ENCODE data around the gene ACACB. TPM values are rescaled to one million over a fixed set of nuclear protein-coding genes. Genes with fewer than 3 reads are reported as not detected.

Gene ACACB
- total RNA-seq, 1 experiment from 2014 or later: 20.0 TPM

DNA sequence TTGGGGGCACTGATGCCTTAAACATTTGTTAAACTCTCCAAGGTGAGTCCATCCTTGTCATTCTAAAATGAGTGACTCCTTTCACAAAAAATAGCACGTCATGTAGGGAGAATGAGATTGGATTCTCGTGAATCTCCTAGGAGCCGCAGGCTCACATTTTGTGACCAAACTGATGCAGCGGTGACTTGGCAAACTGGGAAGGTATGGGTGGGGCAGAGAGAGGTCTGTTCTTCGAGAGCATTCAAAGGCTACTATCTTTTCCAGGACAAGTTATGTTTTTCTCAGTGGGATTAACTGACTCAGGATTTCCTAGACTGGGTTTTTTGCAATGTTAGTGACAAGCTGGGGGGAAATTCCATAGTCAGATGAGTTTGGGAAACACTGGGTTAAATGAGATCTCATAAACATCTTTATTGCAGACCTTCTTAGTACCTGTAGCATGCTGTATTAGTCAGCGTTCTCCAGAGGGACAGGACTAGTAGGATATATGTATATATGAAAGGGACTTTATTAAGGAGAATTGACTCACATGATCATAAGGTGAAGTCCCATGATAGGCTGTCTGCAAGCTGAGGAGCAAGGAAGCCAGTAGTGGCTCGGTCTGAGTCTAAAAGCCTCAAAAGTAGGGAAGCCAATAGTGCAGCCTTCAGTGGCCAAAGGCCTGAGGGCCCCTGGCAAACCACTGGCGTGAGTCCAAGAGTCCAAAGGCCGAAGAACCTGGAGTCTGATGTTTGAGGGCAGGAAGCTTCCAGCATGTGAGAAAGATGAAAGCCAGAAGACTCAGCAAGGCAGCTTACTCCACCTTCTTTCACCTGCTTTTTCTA, 131.7 kb downstream of the ACACB start:
- Mint-ChIP-seq H3K27ac (no peak overlapping the region), H3K9me3 (0 out of 2 replicates have a peak, but pooled peaks cover 3% of the 10 kb centered on the region), H3K36me3 (peaks cover 15% of the 10 kb centered on the region), H3K27me3 (ENCODE audit: low read depth) (no peaks in the 10 kb centered on the region), H3K4me3 (no peak overlapping the region), H3K4me1 (no peaks in the 10 kb centered on the region)
- TF ChIP-seq ZNF423 (CRISPR knock-in tag; IDR thresholded peaks at IDR 0.05): no peak
- no peak for TF ChIP-seq NFATC4 (CRISPR knock-in tag; IDR thresholded peaks at IDR 0.05)
- TF ChIP-seq, protein P1, sequence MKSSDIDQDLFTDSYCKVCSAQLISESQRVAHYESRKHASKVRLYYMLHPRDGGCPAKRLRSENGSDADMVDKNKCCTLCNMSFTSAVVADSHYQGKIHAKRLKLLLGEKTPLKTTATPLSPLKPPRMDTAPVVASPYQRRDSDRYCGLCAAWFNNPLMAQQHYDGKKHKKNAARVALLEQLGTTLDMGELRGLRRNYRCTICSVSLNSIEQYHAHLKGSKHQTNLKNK (CRISPR knock-in tag; IDR thresholded peaks at IDR 0.05): no peak
- no peak for TF ChIP-seq TEAD1 (CRISPR knock-in tag; IDR thresholded peaks at IDR 0.05)
- TF ChIP-seq ZNF416 (CRISPR knock-in tag; IDR thresholded peaks at IDR 0.05): no peak
- no peak for TF ChIP-seq TEAD4 (CRISPR knock-in tag; IDR thresholded peaks at IDR 0.05)
- no peak for TF ChIP-seq NR3C1 (CRISPR knock-in tag; conservative IDR thresholded peaks at IDR 0.05; ENCODE audit: low read depth)
- TF ChIP-seq GABPB1 (CRISPR knock-in tag; IDR thresholded peaks at IDR 0.05): no peak
- TF ChIP-seq, protein P2, sequence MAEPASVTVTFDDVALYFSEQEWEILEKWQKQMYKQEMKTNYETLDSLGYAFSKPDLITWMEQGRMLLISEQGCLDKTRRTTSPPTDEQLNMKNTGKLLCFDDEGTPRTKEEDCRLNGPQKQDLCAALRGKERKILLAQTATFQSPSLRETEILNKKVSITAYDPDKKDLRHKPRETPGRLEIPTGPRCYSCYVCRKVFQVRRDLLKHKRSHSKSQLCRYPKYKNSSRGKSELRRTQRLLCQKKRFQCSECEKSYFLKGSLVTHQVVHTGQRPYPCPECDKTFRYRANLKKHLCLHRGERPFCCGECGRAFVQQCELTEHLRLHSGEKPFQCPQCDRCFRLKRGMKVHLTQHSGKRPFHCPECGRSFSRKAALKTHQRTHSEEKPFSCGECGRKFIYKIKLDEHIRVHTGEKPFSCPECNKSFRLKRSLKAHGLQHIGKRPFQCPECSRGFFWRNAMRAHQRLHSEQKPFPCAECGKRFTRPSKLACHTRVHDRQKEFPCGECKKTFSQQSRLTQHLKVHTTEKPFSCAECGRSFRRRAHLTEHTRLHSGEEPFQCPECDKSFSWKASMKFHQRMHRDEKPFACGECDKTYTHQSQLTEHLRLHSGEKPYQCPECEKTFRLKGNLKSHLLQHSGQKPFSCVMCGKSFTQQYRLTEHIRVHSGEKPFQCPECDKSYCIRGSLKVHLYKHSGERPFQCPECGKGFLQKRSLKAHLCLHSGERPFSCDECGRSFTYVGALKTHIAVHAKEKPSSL (CRISPR knock-in tag; conservative IDR thresholded peaks at IDR 0.05): no peak
- TF ChIP-seq ZNF671 (CRISPR knock-in tag; IDR thresholded peaks at IDR 0.05): no peak
- TF ChIP-seq, protein P3, sequence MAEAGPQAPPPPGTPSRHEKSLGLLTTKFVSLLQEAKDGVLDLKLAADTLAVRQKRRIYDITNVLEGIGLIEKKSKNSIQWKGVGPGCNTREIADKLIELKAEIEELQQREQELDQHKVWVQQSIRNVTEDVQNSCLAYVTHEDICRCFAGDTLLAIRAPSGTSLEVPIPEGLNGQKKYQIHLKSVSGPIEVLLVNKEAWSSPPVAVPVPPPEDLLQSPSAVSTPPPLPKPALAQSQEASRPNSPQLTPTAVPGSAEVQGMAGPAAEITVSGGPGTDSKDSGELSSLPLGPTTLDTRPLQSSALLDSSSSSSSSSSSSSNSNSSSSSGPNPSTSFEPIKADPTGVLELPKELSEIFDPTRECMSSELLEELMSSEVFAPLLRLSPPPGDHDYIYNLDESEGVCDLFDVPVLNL (CRISPR knock-in tag; IDR thresholded peaks at IDR 0.05; ENCODE audit: borderline replicate concordance, low read depth): no peak
- TF ChIP-seq OVOL2 (CRISPR knock-in tag; IDR thresholded peaks at IDR 0.05; ENCODE audit: borderline replicate concordance): no peak
- TF ChIP-seq ZBTB21 (CRISPR knock-in tag; IDR thresholded peaks at IDR 0.05; ENCODE audit: borderline replicate concordance): no peak
- TF ChIP-seq, protein P4, sequence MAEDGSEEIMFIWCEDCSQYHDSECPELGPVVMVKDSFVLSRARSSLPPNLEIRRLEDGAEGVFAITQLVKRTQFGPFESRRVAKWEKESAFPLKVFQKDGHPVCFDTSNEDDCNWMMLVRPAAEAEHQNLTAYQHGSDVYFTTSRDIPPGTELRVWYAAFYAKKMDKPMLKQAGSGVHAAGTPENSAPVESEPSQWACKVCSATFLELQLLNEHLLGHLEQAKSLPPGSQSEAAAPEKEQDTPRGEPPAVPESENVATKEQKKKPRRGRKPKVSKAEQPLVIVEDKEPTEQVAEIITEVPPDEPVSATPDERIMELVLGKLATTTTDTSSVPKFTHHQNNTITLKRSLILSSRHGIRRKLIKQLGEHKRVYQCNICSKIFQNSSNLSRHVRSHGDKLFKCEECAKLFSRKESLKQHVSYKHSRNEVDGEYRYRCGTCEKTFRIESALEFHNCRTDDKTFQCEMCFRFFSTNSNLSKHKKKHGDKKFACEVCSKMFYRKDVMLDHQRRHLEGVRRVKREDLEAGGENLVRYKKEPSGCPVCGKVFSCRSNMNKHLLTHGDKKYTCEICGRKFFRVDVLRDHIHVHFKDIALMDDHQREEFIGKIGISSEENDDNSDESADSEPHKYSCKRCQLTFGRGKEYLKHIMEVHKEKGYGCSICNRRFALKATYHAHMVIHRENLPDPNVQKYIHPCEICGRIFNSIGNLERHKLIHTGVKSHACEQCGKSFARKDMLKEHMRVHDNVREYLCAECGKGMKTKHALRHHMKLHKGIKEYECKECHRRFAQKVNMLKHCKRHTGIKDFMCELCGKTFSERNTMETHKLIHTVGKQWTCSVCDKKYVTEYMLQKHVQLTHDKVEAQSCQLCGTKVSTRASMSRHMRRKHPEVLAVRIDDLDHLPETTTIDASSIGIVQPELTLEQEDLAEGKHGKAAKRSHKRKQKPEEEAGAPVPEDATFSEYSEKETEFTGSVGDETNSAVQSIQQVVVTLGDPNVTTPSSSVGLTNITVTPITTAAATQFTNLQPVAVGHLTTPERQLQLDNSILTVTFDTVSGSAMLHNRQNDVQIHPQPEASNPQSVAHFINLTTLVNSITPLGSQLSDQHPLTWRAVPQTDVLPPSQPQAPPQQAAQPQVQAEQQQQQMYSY (CRISPR knock-in tag; IDR thresholded peaks at IDR 0.05): no peak
- no peak for TF ChIP-seq MYBL2 (CRISPR knock-in tag; IDR thresholded peaks at IDR 0.05)
- no peak for TF ChIP-seq RELA (CRISPR knock-in tag; IDR thresholded peaks at IDR 0.05; ENCODE audit: borderline replicate concordance)
- DNase-seq (ENCODE audit: low spot score): no peak
- no peak for ATAC-seq
- POLR2A ChIA-PET: no interaction called here
- CTCF ChIA-PET: interaction anchor here (1.3 to 1.4 kb wide), 2 partner anchors 16 kb away, joined by 3 read pairs; no protein-coding TSS in a partner anchor

DNA sequence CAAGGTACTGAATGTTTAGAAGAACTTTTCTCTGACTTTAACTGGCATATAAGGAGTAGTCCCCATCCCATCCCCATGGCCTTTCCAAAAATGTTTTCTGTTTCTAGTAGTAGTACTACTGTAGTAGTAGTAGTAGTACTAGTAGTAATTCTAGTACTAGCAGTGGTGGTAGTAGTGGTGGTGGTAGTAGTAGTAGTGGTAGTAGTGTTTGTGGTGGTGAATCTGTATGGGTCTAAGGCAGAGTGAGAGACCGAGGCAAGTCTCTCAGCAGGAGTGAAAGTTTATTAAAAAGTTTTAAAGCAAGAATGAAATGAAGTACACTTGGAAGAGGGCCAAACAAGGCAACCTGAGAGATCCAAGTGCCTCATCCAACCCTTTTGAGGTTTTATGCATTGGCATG, 134.1 kb downstream of the ACACB start:
- CTCF ChIA-PET: no interaction called here

More for the DNA sequence above, 134.1 kb downstream of the ACACB start:
- H3K4me1 Mint-ChIP-seq: no peaks in the 10 kb centered on the region
- no peaks in the 10 kb centered on the region for H3K27me3 Mint-ChIP-seq (ENCODE audit: low read depth)
- peaks cover 24% of the 10 kb centered on the region for H3K9me3 Mint-ChIP-seq
- POLR2A ChIA-PET: no interaction called here
- H3K27ac Mint-ChIP-seq: no peak overlapping the region
- DNase-seq (ENCODE audit: low spot score): no peak
- H3K4me3 Mint-ChIP-seq: no peak overlapping the region
- peaks cover 35% of the 10 kb centered on the region for H3K36me3 Mint-ChIP-seq
- ATAC-seq: no peak
- TF ChIP-seq, protein P5, sequence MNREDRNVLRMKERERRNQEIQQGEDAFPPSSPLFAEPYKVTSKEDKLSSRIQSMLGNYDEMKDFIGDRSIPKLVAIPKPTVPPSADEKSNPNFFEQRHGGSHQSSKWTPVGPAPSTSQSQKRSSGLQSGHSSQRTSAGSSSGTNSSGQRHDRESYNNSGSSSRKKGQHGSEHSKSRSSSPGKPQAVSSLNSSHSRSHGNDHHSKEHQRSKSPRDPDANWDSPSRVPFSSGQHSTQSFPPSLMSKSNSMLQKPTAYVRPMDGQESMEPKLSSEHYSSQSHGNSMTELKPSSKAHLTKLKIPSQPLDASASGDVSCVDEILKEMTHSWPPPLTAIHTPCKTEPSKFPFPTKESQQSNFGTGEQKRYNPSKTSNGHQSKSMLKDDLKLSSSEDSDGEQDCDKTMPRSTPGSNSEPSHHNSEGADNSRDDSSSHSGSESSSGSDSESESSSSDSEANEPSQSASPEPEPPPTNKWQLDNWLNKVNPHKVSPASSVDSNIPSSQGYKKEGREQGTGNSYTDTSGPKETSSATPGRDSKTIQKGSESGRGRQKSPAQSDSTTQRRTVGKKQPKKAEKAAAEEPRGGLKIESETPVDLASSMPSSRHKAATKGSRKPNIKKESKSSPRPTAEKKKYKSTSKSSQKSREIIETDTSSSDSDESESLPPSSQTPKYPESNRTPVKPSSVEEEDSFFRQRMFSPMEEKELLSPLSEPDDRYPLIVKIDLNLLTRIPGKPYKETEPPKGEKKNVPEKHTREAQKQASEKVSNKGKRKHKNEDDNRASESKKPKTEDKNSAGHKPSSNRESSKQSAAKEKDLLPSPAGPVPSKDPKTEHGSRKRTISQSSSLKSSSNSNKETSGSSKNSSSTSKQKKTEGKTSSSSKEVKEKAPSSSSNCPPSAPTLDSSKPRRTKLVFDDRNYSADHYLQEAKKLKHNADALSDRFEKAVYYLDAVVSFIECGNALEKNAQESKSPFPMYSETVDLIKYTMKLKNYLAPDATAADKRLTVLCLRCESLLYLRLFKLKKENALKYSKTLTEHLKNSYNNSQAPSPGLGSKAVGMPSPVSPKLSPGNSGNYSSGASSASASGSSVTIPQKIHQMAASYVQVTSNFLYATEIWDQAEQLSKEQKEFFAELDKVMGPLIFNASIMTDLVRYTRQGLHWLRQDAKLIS (CRISPR knock-in tag; IDR thresholded peaks at IDR 0.05; ENCODE audit: borderline replicate concordance): no peak
- no peak for TF ChIP-seq RORB (CRISPR knock-in tag; IDR thresholded peaks at IDR 0.05)
